Renal pelvis (tissue), 4 donors: ENCODE measurements around the gene SEC14L3. TPM values are rescaled to one million over a fixed set of nuclear protein-coding genes. Genes with fewer than 3 reads are reported as not detected.

Source experiments
- DNase-seq: peaks from one replicate; pipeline ENCODE4 v3.0.0-alpha.2; 2013
- polyA plus RNA-seq, 3 donors: library from polyadenylated mRNA; unstranded; fragments of 120-200 nt; gene quantifications; one replicate each; pipeline ENCODE4 v1.2.1, GENCODE V29; 2013; ENCODE audit not compliant: insufficient read length in 3 of 3

Gene SEC14L3
- polyA plus RNA-seq, 3 donors, result 0.13 TPM; not detected in 2

DNA sequence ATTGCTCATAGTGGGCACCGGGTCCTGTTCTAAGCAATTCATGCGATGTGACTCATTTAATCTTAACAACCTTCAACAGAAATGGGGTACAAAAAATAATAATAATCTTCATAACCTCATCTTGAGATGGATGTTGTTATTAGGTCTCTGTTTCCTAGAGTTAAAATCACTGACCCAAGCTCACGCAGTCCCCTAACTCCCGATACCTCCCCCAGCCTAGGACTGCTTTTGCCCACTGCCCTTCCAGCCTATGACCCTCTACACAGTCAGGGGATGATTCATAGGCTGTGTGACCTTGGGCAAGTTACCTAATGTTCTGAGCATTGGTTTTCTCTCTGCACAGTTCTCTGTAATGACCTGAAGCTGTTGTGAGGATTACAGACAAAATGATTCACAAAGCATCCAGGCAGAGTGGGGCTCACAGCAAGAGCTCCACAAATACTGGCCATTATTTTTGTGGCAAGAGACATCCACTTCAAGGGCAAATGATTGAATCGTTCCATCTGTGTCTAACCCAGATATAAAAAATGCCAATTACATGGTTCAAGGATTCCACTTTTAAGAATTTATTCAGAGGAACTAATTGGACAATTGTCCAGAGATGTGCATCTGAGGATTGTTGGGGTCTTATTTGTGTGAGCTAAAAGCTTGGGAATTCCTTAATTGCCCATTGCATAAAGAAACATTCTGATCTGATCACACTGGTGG lies 26.2 kb downstream of the SEC14L3 start:
- no peak for DNase-seq

DNA sequence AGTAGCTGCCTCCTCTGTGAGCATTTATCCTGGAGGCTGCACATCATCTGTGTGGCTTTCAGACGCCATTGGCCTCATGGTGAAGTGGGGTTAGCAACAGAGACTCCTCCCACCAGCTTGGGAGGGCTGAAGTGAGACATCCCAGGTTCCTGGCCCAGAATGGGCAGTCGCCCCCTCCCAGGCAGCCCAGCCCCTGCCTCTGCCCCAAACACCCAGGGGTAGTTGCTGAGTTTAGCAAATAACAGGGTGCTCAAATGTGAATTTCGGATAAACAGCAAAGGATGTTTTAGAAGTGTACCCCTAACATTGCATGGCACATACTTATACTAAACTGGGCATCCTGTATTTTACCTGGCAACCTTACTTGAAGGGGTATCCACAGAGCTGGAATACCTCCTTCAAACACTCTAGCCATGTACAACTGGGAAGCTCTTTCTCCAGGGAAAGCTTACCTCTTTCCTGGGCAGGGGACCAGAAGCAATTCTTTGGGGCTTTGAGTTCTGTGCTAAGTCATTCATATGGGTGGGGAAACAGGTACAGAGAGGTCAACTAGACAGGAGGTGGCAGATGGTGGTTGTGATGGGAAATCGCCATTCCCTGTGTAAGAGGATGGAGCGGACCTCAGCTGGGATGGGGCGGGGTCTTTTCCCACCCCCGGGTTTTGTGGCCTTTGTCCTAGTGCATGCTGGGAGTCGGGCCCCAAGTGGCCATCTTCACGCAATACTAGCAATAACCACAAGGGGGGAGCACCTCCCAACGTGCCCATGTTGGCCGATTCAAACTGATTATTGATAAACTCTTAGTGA lies 27.0 kb downstream of the SEC14L3 start:
- peak; percentile 43 for DNase-seq

- DNase-seq, result no peak
These were observed 30.7 kb downstream of the SEC14L3 start for GRCh38 chr22:30441088-30441487.

GRCh38 chr22:30439836-30440235 lies 32.0 kb downstream of the SEC14L3 start:
- no peak for DNase-seq

DNA sequence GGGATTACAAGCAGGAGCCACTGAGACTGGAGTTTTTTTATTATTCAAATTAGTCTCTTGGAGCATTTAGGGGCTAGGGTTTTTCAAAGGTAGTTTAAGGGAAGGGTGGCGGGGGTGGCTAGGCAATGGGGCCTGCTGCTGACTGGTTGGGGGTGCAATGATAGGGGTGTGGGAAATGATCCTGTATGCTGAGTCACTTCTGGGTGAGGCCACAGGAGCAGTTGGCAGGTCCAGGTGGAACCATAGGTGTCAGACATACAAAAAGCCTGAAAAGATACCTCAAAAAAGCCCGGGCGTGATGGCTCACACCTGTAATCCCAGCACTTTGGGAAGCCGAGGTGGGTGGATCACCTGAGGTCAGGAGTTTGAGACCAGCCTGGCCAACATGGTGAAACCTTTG lies 32.6 kb downstream of the SEC14L3 start:
- no peak for DNase-seq

GRCh38 chr22:30438559-30438958 lies 33.3 kb downstream of the SEC14L3 start:
- DNase-seq, result no peak

- DNase-seq, result no peak
These were observed 35.6 kb downstream of the SEC14L3 start for GRCh38 chr22:30436196-30436595.

DNA sequence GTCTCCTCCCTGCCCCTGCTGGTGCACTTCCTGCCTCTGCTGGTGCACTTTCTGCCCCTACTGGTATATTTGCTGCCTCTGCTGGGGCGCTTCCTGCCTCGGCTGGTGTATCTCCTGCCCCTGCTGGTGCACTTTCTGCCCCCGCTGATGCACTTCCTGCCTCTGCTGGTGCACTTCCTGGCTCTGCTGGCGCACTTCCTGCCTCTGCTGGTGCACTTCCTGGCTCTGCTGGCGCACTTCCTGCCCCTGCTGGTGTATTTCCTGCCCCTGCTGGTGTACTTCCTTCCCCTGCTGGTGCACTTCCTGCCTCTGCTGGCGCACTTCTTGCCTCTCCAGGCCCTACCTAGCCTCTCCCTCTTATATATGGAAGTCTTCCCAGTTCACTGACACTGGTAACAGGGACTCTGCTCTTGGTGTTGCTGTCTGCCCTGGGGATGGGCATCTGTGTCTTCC lies 36.1 kb downstream of the SEC14L3 start:
- no peak for DNase-seq

DNA sequence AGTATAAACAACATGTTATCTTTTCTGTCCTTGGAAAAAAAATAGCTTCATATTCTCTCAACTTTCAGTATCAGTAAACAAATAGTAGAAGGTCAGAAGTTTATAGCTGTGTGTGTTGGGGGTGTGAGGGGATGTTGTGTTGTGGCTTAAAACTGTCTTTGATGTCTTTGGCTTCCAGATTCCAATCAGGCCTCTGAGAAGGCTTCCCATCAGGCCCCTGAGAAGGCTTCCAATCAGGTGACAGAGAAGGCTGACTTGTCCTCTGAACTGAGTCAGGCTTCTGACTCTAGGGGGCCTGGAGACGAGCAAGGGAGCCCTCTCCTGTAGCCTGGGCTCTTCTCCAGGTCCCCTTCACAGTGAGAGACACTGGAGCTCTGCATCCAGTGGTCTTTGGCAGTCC lies 37.0 kb downstream of the SEC14L3 start:
- no peak for DNase-seq

DNA sequence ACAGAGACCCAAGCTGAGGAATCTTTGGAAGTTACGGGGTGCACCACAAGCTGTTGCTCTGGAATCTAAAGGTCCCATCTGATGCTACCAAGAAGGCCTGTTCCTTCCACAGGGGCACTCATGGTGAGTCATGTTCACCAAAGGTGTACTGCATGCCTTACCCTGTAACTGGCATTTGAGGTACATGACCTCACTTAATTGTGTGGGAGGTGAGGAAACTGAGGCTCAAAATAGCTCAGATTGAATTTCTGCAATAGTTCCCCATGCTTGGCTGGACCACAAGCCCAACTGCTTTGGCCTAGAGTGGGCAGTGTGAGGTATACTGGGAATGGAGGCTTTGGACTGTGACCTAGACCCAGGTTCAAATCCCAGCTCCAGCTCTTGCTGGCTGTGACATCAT lies 38.0 kb downstream of the SEC14L3 start:
- DNase-seq, result no peak

GRCh38 chr22:30433227-30433626 lies 38.6 kb downstream of the SEC14L3 start:
- no peak for DNase-seq

DNA sequence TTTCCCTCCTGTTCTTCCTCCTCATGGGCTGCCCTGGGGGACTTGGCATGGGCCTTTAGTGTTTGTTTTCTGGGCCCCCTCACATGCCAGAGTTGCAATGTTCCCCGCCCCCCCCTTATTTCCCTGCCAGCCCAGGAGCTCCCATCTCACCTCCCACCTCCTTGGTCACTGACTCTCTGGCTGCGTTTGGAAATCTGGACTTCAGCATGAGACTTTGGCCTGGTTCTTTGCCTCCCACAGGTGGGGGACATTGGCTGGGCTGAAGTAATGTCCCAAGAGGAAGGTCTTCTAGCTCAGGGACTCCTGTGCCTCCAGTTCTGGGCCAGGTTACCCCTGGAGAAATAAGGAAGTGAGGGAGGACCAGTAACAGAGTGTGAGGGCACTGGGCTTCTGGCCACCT lies 39.3 kb downstream of the SEC14L3 start:
- no peak for DNase-seq

DNA sequence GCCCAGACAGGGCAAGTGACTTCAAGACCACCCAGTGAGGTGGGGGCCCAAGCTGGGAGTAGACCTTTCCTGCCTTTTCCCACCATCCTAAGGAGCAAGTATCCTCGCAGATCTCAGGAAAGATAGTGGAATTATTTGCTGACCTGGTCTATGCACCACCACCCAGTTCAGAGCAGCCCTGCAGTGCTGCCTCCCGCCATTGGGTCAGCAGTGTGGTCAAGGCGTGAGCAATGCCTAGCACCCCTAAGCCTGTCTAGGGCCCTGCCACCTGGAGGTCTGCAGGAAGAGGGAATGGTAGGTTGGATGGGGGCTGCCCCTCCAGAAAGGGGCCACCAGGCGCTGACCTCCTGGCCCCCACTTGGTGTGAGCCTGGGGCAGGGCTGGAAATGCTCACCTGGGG lies 39.7 kb downstream of the SEC14L3 start:
- no peak for DNase-seq

DNA sequence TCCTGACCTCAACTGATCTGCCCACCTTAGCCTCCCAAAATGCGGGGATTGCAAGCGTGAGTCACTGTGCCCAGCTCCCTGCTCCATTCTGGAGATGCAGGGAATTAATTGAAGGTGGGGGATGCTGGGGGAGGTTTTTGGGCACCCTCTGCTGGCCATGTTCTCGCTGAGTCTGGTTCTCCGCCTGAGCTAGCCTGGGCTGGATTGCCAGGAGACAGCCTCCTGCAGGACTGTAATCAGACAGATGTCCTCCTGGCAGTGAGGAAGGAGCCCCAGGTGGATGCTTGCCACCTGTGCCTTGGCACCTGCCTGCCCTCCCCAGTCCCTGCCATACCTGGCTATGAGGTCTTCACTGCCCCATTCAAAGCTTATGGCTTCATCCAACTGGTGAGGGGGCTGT lies 40.9 kb downstream of the SEC14L3 start:
- no peak for DNase-seq

GRCh38 chr22:30429887-30430286 lies 41.9 kb downstream of the SEC14L3 start:
- no peak for DNase-seq

DNA sequence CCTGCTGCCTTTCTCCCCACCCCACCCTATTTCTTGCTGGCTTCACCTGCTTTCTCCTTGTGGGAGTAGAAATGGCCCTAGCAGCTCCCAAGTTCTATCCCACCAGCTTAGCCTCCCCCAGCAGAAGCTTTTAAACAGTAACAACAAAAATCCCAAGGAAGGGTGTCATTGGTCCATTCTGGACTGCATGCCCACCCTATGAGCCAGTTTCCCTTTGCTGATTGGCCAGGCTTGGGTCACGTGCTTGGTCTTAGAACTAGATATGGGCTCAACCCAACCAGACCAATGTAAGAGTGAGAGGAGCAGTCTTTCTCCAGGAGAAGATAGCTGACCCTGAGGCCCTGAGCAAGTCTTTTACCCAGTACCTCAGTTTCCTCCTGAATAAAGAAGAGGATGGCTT lies 43.9 kb downstream of the SEC14L3 start:
- DNase-seq, result no peak

DNA sequence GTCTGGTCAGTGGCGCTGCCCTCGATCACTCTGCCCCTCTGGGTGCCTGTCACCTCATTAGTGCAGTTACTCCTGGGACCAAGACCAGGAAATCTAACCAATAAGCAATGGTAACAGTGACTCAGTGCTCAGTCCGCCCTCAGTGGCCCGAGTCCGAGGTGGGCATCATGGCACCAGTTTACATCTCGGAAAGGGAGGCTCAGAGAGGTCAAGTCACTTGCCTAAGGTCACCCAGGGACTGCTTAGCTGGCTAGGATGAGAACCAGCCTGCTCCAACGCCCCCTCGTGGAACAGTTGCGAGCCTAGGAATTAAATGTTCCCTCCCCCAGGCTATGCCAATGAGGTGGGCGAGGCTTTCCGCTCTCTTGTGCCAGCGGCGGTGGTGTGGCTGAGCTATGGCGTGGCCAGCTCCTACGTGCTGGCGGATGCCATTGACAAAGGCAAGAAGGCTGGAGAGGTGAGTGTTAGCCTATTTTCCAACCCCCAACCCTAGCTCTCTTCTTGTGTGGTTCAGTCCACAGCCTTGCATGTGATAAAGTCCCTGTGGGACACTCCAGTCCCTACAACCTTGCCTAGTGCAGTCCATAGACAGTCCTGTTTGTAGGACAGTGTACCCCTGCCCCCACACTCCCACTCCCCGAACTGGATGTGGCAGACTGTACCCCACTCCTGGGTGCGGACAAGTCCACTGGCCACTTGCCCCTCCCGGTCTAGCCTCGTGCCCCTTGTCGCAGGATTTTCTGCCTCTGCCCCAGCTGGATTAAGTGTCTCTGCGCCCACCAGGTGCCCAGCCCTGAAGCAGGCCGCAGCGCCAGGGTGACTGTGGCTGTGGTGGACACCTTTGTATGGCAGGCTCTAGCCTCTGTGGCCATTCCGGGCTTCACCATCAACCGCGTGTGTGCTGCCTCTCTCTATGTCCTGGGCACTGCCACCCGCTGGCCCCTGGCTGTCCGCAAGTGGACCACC lies 45.1 kb downstream of the SEC14L3 start:
- DNase-seq, result peak; percentile 82

- peak; percentile 73 for DNase-seq
These were observed 46.0 kb downstream of the SEC14L3 start, which contains the start of gene MTFP1 for GRCh38 chr22:30425616-30426387. TSS of gene MTFP1 (plus strand) at chr22:30425768. CDS start at chr22:30425880, 112 bp downstream.

- no peak for DNase-seq
These were observed 46.5 kb downstream of the SEC14L3 start for GRCh38 chr22:30425327-30425615.

DNA sequence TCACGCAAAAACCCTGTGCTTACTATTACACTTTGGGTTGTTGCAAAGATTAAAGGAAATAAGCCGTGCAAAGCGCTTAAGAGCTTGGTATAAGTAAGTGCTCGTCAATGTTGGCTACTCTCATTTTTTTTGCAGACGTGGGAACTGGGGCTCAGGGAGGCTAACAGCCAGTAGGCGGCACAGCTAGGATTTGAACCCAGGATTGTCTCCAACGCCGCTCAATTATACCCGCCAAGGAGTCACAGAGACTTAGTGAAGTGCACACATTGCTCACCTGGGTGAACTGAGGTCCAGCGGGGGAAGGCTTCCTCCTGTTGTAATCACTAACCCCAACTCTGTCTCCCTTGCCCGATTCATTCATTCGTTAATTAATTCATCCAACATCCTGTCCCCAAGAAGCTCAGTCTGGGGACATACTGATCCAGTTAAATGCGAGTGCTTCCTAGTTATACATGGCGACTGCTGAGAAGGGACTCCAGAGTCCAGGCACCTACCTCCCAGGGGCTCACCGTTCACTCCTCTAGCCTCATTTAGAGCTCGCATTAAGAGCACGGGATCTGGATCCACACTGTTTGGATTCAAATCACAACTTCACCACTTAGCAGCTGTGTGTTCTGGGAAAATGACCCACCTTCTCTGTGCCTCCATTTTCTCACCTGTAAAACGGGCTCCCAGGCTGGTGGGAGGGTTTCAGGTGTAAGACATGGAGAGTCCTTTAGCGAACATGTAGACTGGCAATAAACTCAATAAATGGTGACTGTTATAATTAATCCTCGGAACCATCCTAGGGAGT lies 47.1 kb downstream of the SEC14L3 start:
- no peak for DNase-seq
